NCI-H774 (cell line): ENCODE results near the gene ICAM4.
A peak's percentile ranks its signal among the peaks of the same experiment; 100 is the strongest.

Source experiments
- DNase-seq: peaks from one replicate; lab custom pipeline; 2025; lab: John Stamatoyannopoulos, UW

The ICAM4 gene

GRCh38 chr19:10291554-10292205, 4.9 kb downstream of the ICAM4 start:
- DNase-seq = no peak

GRCh38 chr19:10292206-10292788, 5.5 kb downstream of the ICAM4 start:
- DNase-seq = peak; percentile 36

- no peak for DNase-seq
Observed at GRCh38 chr19:10292789-10293636, 6.3 kb downstream of the ICAM4 start.

GRCh38 chr19:10293637-10294367, 7.0 kb downstream of the ICAM4 start:
- no peak for DNase-seq

GRCh38 chr19:10294368-10294697, 7.6 kb downstream of the ICAM4 start:
- no peak for DNase-seq

GRCh38 chr19:10295305-10295846, 8.6 kb downstream of the ICAM4 start:
- no peak for DNase-seq

- DNase-seq = no peak
Observed at GRCh38 chr19:10295847-10296591, 9.3 kb downstream of the ICAM4 start.

GRCh38 chr19:10299545-10300458, 13.0 kb downstream of the ICAM4 start:
- no peak for DNase-seq

GRCh38 chr19:10305139-10305806, 18.5 kb downstream of the ICAM4 start:
- no peak for DNase-seq

- no peak for DNase-seq
Observed at GRCh38 chr19:10306327-10306726, 19.6 kb downstream of the ICAM4 start.

- DNase-seq = no peak
Observed at GRCh38 chr19:10309423-10309822, 22.7 kb downstream of the ICAM4 start, which contains the start of gene ZGLP1. TSS of gene ZGLP1 (minus strand) at chr19:10309815.

GRCh38 chr19:10315335-10316214, 28.8 kb downstream of the ICAM4 start, which contains the start of gene FDX2:
TSS of gene FDX2 (minus strand) at chr19:10316015. CDS start at chr19:10315996, 19 bp downstream.
- peak; percentile 89 for DNase-seq

GRCh38 chr19:10316229-10317044, 29.7 kb downstream of the ICAM4 start:
- DNase-seq = no peak

- DNase-seq = no peak
Observed at GRCh38 chr19:10317045-10317856, 30.5 kb downstream of the ICAM4 start.

- DNase-seq = no peak
Observed at GRCh38 chr19:10317857-10318462, 31.2 kb downstream of the ICAM4 start.
